Measurements from ENCODE around the gene ASIC2.

Gene ASIC2

DNA sequence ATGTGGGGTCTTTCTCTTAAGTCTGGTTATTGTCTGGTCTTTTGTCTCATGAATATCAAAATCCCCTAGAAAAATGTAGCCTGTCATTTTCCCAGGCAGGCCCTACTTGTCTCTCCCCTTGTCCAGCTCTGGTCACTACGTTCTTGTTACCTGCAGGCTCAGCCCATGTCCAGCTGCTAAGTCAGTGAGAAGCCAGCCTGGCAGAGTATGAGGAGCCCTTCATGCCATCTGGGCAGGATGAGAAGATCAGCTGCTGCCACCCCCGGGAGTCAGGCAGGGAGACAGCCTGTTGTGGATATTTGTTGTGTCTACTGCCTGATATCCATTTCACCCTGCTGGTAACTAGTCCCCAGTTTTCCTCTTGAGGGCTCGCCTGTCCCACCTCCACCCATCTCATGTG lies 88.9 kb downstream of the ASIC2 start:
- no peak for DNase-seq (ENCODE audit: low read depth)

- DNase-seq (ENCODE audit: low read depth) = no peak
These were observed 90.1 kb downstream of the ASIC2 start for GRCh38 chr17:33202796-33203495.

GRCh38 chr17:33202021-33202420 lies 91.1 kb downstream of the ASIC2 start:
- DNase-seq (ENCODE audit: low read depth) = no peak

- no peak for DNase-seq (ENCODE audit: low read depth)
These were observed 91.8 kb downstream of the ASIC2 start for GRCh38 chr17:33201283-33201682.

DNA sequence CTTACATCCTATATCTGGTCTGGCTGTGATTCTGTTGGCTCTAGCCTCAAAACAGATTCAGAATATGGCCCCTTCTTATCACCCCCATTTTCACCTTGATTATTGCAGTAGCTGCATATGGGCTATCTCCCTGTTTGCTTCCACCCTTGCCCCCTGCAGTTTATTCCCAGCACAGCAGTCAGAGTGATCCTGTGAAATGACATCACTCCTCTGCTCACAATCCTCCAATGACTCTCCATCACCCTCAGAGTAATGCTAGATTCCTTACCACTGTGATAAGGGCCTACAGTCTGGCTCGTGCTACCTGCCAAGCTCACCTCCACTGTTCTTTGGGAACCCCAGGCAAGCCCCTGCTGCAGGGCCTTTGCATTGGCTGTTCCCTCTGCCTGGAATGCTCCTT lies 92.5 kb downstream of the ASIC2 start:
- DNase-seq (ENCODE audit: low read depth) = no peak

DNA sequence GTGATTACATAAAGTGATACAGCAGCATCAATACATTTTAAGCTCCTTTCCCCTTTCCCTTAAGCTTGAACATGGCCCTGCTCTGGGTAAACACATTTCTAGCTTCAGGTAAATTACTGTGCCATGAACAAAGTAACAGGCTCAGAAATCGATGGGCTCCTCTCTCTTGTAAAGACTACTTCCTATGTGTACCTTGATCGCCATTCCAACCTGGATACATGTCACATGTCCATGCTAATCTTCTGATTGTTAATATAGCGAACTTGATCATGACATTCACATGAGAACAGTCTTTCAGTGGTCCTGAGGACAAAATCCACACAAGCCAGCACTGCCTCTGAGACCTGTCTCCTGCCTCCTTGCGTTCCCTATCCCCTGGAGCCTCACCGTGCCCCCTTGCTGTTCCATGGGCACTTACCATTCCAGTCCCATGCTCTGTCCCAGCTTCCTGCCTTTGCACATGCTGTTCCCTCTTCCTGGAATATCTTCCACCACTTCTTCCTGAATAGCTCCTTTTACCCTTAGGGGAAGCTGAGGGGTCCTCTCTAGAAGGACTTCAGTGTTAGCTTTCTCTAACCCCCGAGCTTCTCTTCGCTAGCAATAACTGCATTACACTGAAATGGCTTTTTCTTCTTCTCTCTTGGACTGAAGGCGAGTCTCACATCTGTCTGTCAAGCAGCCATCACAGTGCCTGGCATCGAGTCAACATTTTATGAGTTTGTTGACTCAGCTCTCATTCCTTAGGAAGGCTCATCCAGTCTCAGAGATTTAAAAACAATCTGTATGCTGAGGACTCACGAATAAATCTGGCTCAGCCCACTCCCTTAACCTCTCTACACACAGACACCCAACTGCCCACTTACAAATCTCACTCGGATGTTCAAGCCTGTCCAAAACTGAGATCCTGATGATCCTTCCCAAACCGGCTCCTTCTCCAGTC lies 93.3 kb downstream of the ASIC2 start:
- DNase-seq (ENCODE audit: low read depth) = no peak

GRCh38 chr17:33198954-33199353 lies 94.1 kb downstream of the ASIC2 start:
- no peak for DNase-seq (ENCODE audit: low read depth)

DNA sequence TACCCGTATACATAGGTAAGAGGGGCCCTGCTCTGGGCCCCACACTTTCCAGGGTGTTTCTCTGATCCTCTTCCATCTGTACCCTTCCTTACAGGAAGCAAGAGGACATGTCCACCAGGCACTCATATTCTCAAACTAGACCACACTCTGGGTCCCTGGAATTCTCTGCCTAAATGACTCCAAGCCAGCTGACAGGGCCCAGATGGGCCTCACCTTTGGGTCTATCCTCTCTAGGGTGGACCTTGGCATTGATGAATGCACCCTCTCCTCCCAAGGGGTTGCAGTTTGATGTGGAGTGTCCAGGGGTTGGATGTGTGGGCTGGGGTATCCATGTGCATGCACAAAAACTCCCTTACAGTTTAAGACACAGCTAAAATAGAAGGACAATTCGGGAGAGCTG lies 95.8 kb downstream of the ASIC2 start:
- DNase-seq (ENCODE audit: low read depth) = no peak

GRCh38 chr17:33196883-33197282 lies 96.2 kb downstream of the ASIC2 start:
- DNase-seq (ENCODE audit: low read depth) = no peak

- no peak for DNase-seq (ENCODE audit: low read depth)
These were observed 99.9 kb downstream of the ASIC2 start for GRCh38 chr17:33192951-33193911.

DNA sequence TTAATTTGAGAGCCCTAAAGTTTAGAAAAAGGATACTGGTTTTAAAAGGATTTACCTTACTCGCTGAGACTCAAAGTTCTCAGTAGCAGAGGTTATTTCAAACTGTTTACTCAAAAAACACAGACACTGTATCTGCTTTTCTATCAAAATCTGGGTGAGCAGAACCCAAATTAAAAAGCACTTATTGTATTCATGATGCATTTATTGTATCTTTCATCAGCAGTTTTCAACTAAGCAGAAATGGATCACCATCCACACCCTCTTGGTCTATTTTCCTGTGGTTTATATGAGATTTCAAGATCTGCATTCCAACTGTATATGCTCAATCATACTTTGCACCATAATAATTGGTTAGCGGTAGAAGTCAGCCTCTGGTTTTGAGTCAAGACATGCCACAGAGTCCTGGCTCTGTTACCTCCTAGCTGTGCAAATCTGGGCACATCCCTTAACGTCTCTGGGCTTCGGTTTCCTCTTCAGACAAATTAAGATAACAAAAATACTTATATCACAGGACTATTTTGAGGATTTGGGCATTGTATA lies 109.5 kb downstream of the ASIC2 start:
- DNase-seq (ENCODE audit: low read depth) = no peak

DNA sequence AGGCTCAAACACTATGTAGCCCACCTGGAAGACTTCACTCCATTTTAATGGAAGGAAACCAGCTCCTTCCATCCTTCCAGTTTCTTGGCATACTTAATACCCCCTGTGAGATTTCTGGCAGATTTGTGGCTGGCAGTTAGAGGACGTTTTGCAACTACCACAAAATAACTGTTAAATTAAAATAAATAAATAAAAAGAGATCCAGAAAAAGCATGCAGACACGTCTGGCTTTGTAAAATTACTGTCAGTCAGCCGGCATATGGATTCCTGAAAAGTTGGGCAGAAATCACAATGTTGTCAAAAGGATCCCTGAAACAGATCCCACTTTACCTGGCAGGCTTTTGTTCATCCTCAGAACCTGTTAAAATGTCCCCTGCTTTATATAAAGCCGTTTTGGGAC lies 113.9 kb downstream of the ASIC2 start:
- no peak for DNase-seq (ENCODE audit: low read depth)

DNA sequence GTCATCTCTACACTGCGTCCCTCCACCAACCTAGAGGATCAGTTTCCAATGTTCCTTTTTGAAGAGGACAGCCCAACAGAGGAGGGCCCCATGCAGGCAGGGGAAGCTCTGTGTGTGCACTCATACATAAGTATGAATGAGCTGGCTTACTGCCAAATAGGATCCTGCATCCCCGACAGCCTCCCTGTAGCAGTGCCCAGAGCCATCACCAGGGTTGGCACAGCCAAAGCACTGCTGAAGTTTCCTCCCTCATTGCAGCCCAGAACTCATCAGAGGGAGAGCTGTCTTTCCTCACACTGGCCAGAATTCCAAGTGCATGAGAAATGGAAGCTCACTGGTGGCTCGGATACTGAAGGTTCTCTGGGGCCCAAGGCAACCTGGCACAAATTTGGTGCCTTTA lies 114.4 kb downstream of the ASIC2 start:
- no peak for DNase-seq (ENCODE audit: low read depth)

GRCh38 chr17:33175562-33175961 lies 117.5 kb downstream of the ASIC2 start:
- no peak for DNase-seq (ENCODE audit: low read depth)

- no peak for DNase-seq (ENCODE audit: low read depth)
These were observed 121.2 kb downstream of the ASIC2 start for GRCh38 chr17:33171931-33172330.

DNA sequence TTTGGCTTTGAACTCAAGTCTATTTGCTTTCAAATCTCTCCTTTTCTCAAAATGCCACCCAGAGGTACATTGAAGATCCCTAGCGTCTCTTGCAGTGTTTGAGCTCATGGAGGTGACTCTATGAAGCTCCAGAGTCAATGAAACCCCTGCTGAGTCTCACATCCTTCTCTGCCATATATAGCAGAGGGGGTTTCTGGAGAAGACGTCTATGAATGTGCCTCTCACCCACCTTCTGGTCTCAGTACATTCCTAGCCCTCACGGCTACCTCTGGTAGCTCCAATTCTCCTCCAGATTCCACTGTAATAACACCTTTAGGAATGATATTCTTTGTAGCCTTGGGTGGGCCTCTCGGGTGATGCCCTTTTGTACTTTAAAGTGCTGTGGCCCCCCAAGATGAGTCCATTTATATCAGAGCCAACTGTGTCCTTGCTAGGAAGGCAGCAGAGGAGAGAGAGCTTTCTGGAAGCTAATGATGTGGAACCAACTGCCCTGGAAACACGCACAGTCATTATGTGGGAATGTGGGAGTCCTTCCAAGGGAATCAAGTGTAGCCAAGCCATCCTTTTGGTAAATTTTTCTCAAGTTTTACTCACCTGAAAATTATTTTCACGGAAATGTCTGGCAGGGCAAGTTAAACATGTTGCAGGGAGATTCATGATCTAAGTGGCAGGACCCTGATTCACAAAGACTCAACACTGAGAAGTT lies 123.4 kb downstream of the ASIC2 start:
- peak; percentile 27 for DNase-seq (ENCODE audit: low read depth)

- no peak for DNase-seq (ENCODE audit: low read depth)
These were observed 125.4 kb downstream of the ASIC2 start for GRCh38 chr17:33167736-33168135.

DNA sequence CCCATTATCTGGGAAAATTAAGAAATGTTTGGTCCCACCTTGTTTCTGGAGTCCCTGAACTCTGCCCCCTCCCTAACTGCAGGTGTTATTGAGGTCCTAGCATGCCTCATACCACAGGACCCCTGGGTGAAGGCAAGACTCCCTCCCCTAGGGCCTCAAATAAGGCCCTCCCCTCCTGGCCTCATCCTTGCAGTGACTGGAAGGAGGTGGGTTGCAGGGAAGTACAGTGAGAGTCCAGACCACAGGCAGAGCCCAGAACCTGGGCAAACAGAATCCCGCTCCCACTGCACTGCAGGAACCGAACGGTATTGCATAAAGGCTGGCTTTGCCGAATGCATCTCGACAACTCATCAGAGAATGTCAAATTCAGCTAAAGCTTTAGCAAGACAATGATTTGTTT lies 126.6 kb downstream of the ASIC2 start:
- no peak for DNase-seq (ENCODE audit: low read depth)

DNA sequence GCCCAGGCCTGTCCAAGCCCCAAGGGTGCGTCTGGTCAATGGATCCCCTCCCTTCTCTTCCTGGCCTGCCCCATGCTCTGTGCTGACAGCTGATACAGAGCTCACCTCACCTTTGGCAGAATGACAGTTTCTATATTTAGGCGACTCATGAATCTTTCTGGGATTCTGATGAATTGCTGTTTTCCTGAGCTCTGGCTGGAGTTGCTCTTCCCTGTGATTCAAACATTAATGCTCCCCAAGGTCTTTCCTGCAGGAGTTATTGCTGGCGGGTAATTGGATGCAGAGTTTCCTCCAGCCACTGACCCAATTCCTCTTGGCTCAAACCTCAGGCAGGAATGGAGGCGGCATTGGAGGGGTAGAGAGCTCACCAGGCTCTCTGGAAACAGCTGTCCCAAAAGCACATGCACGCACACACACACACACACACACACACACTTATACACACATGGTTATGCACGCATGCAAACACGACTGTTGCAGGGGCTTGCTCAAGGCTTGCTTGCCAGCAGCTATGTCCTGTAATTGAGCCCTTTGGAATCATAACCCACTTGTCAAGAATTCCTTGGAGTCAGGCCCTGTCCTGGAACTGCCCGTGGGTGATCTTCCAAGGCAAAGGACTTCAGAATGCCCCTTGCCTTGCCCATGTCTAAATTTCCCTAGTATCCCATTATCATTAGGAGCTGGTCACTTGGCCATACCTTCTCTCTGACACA lies 128.8 kb downstream of the ASIC2 start:
- peak; percentile 4 for DNase-seq (ENCODE audit: low read depth)

- no peak for DNase-seq (ENCODE audit: low read depth)
These were observed 129.4 kb downstream of the ASIC2 start for GRCh38 chr17:33163533-33164168.
